GM23338 (cell line): ENCODE measurements around the gene ADGRL3.

Source experiments
- EZH2phosphoT487 ChIP-seq: fragments of 200-600 bp; sonication (generic); IDR thresholded peaks from one replicate; pipeline ENCODE4 v1.8.1; 2018; ENCODE audit warnings: antibody characterized with exemption; ENCODE audit not compliant: unreplicated experiment
- TF ChIP-seq, protein P1 (sequence below), 2 experiments: fragments of 200-600 bp in 1 of 2; sonication (generic) in 1 of 2; conservative IDR thresholded peaks; 2 replicates each; pipeline versions ENCODE4 v1.5.1 to v1.6.1; 2016 to 2017; ENCODE audit warnings: antibody characterized with exemption in 2 of 2, low read depth in 2 of 2, mild to moderate bottlenecking in 2 of 2, moderate library complexity in 1 of 2

DNA sequence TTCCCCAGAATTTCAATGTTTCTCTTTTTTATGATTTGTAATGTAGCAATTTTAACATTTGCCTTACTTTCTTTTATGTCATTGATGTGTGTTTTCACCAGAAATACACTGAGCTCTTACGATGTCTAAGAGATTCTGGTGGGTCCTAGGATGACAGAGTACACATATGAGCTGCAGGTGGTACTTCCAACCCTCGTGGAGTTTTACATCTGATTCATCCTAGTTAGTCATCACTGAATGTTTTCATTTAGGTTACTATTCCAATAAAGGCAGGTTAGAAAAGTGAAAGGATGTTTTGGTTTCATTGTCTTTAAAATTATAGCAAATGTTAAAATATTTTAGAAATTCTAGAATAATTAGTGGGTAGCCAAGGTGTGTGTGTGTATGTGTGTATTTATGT is 605.9 kb downstream of the ADGRL3 start:
- TF ChIP-seq EZH2phosphoT487: no peak
- TF ChIP-seq, protein P1, sequence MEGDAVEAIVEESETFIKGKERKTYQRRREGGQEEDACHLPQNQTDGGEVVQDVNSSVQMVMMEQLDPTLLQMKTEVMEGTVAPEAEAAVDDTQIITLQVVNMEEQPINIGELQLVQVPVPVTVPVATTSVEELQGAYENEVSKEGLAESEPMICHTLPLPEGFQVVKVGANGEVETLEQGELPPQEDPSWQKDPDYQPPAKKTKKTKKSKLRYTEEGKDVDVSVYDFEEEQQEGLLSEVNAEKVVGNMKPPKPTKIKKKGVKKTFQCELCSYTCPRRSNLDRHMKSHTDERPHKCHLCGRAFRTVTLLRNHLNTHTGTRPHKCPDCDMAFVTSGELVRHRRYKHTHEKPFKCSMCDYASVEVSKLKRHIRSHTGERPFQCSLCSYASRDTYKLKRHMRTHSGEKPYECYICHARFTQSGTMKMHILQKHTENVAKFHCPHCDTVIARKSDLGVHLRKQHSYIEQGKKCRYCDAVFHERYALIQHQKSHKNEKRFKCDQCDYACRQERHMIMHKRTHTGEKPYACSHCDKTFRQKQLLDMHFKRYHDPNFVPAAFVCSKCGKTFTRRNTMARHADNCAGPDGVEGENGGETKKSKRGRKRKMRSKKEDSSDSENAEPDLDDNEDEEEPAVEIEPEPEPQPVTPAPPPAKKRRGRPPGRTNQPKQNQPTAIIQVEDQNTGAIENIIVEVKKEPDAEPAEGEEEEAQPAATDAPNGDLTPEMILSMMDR (conservative IDR thresholded peaks at IDR 0.05; ENCODE audit: low read depth in 2 of 2): no peak
